HG03354 (cell line): Measurements from ENCODE around the gene DOCK8.

ENCODE experiments used
- ATAC-seq: cut with Tn5 transposase; IDR thresholded peaks from one replicate; pipeline ENCODE4 v1.9.1; 2021; ENCODE audit warnings: mild to moderate bottlenecking; ENCODE audit not compliant: unreplicated experiment, poor library complexity, severe bottlenecking

Gene DOCK8

GRCh38 chr9:297104-297972 is 82.7 kb downstream of the DOCK8 start:
- peak; percentile 97 for ATAC-seq

- no peak for ATAC-seq
These were observed 88.8 kb downstream of the DOCK8 start for GRCh38 chr9:303502-303901.

GRCh38 chr9:304106-304505 is 89.4 kb downstream of the DOCK8 start:
- no peak for ATAC-seq

GRCh38 chr9:304519-305185 is 90.0 kb downstream of the DOCK8 start:
- no peak for ATAC-seq

- ATAC-seq = peak; percentile 46
These were observed 92.2 kb downstream of the DOCK8 start for GRCh38 chr9:306907-307306.

GRCh38 chr9:311841-312240 is 97.2 kb downstream of the DOCK8 start:
- ATAC-seq = no peak

- no peak for ATAC-seq
These were observed 98.1 kb downstream of the DOCK8 start for GRCh38 chr9:312596-313320.

- ATAC-seq = no peak
These were observed 101.8 kb downstream of the DOCK8 start for GRCh38 chr9:316382-316965.

- ATAC-seq = no peak
These were observed 104.0 kb downstream of the DOCK8 start for GRCh38 chr9:318646-319045.

GRCh38 chr9:324971-325370 is 110.3 kb downstream of the DOCK8 start:
- ATAC-seq = no peak

- ATAC-seq = no peak
These were observed 112.0 kb downstream of the DOCK8 start for GRCh38 chr9:326667-327066.

GRCh38 chr9:328453-328852 is 113.8 kb downstream of the DOCK8 start:
- no peak for ATAC-seq

- no peak for ATAC-seq
These were observed 116.5 kb downstream of the DOCK8 start for GRCh38 chr9:331197-331596.

- ATAC-seq = no peak
These were observed 120.7 kb downstream of the DOCK8 start for GRCh38 chr9:335373-335772.

- ATAC-seq = no peak
These were observed 121.4 kb downstream of the DOCK8 start for GRCh38 chr9:336039-336438.

- no peak for ATAC-seq
These were observed 123.9 kb downstream of the DOCK8 start for GRCh38 chr9:338602-339001.

- ATAC-seq = no peak
These were observed 127.2 kb downstream of the DOCK8 start for GRCh38 chr9:341634-342421.

GRCh38 chr9:343773-344172 is 129.1 kb downstream of the DOCK8 start:
- ATAC-seq = no peak

- no peak for ATAC-seq
These were observed 131.5 kb downstream of the DOCK8 start for GRCh38 chr9:346111-346571.
